ENCODE results near the gene GNB1L. TPM values are rescaled to one million over a fixed set of nuclear protein-coding genes. Genes with fewer than 3 reads are reported as not detected.

Gene GNB1L
- total and polyA plus RNA-seq, 9 of the 15 experiments (the other 6 are each of a cell fraction or from before 2014, with no cell fraction given) = 0.56 to 50.5 (median 10.2) TPM

GRCh38 chr22:19766511-19767426 lies 87.9 kb downstream of the GNB1L start (continued):
- TF ChIP-seq, protein P1, sequence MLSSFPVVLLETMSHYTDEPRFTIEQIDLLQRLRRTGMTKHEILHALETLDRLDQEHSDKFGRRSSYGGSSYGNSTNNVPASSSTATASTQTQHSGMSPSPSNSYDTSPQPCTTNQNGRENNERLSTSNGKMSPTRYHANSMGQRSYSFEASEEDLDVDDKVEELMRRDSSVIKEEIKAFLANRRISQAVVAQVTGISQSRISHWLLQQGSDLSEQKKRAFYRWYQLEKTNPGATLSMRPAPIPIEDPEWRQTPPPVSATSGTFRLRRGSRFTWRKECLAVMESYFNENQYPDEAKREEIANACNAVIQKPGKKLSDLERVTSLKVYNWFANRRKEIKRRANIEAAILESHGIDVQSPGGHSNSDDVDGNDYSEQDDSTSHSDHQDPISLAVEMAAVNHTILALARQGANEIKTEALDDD (IDR thresholded peaks at IDR 0.05) = no peak
- TF ChIP-seq, protein P2, sequence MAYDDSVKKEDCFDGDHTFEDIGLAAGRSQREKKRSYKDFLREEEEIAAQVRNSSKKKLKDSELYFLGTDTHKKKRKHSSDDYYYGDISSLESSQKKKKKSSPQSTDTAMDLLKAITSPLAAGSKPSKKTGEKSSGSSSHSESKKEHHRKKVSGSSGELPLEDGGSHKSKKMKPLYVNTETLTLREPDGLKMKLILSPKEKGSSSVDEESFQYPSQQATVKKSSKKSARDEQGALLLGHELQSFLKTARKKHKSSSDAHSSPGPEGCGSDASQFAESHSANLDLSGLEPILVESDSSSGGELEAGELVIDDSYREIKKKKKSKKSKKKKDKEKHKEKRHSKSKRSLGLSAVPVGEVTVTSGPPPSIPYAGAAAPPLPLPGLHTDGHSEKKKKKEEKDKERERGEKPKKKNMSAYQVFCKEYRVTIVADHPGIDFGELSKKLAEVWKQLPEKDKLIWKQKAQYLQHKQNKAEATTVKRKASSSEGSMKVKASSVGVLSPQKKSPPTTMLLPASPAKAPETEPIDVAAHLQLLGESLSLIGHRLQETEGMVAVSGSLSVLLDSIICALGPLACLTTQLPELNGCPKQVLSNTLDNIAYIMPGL (CRISPR knock-in tag; IDR thresholded peaks at IDR 0.05) = 0 out of 2 replicates have a peak, but pooled peaks have one; percentile 43
- TF ChIP-seq BRF2 (IDR thresholded peaks at IDR 0.05; ENCODE audit: borderline replicate concordance, insufficient read depth, insufficient read length) (no peak), TSC22D4 (tag; IDR thresholded peaks at IDR 0.05) (no peak), ZNF780A (CRISPR knock-in tag; IDR thresholded peaks at IDR 0.05) (no peak), PML (IDR thresholded peaks at IDR 0.05; ENCODE audit: low read length) (no peak), ZBTB9 (CRISPR knock-in tag; IDR thresholded peaks at IDR 0.05) (no peak), MAZ (CRISPR knock-in tag; conservative IDR thresholded peaks at IDR 0.05 in 1 of 2, IDR thresholded peaks at IDR 0.05 in 1 of 2) (0 out of 4 replicates have a peak, but pooled peaks of 1 of the 2 experiments have one; percentile 41), CTCFL (IDR thresholded peaks at IDR 0.05; ENCODE audit: borderline replicate concordance, insufficient read depth, low read depth, low read length, poor library complexity, severe bottlenecking) (no peak), ZFP36 (IDR thresholded peaks at IDR 0.05; ENCODE audit: low read depth, low read length, partially characterized antibody) (no peak), SAFB (IDR thresholded peaks at IDR 0.05; ENCODE audit: borderline replicate concordance, low read depth, low read length) (no peak), MCM3 (IDR thresholded peaks at IDR 0.05) (no peak)
- TF ChIP-seq, protein P3, sequence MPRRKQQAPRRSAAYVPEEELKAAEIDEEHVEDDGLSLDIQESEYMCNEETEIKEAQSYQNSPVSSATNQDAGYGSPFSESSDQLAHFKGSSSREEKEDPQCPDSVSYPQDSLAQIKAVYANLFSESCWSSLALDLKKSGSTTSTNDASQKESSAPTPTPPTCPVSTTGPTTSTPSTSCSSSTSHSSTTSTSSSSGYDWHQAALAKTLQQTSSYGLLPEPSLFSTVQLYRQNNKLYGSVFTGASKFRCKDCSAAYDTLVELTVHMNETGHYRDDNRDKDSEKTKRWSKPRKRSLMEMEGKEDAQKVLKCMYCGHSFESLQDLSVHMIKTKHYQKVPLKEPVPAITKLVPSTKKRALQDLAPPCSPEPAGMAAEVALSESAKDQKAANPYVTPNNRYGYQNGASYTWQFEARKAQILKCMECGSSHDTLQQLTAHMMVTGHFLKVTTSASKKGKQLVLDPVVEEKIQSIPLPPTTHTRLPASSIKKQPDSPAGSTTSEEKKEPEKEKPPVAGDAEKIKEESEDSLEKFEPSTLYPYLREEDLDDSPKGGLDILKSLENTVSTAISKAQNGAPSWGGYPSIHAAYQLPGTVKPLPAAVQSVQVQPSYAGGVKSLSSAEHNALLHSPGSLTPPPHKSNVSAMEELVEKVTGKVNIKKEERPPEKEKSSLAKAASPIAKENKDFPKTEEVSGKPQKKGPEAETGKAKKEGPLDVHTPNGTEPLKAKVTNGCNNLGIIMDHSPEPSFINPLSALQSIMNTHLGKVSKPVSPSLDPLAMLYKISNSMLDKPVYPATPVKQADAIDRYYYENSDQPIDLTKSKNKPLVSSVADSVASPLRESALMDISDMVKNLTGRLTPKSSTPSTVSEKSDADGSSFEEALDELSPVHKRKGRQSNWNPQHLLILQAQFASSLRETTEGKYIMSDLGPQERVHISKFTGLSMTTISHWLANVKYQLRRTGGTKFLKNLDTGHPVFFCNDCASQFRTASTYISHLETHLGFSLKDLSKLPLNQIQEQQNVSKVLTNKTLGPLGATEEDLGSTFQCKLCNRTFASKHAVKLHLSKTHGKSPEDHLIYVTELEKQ (CRISPR knock-in tag; IDR thresholded peaks at IDR 0.05) = no peak
